GM12878 (cell line): ENCODE data around the gene LRCH3. TPM values are rescaled to one million over a fixed set of nuclear protein-coding genes. Genes with fewer than 3 reads are reported as not detected.

ENCODE experiments used
- BACH1 ChIP-seq: fragments of 450-650 bp; IDR thresholded peaks from 2 replicates; pipeline ENCODE4 v1.6.1; 2017; ENCODE audit warnings: mild to moderate bottlenecking, borderline replicate concordance
- BCL3 ChIP-seq: IDR thresholded peaks from 2 replicates; pipeline ENCODE4 v1.6.1; 2011; ENCODE audit warnings: borderline replicate concordance, low read depth, mild to moderate bottlenecking, moderate library complexity, low read length; ENCODE audit not compliant: insufficient read depth, poor library complexity, severe bottlenecking
- JUND ChIP-seq: IDR thresholded peaks from 2 replicates; pipeline ENCODE4 v1.6.1; 2012; ENCODE audit warnings: low read depth, mild to moderate bottlenecking, low read length, improper control_type of control experiment, moderate library complexity
- KAT2A ChIP-seq: conservative IDR thresholded peaks from 2 replicates; pipeline ENCODE4 v1.6.1; 2011; ENCODE audit warnings: low read depth, low read length; ENCODE audit not compliant: control insufficient read depth
- MYB ChIP-seq: fragments of 150-350 bp; IDR thresholded peaks from 2 replicates; pipeline ENCODE4 v1.6.1; 2014; ENCODE audit warnings: mild to moderate bottlenecking, low read depth, low read length, borderline replicate concordance
- MYC ChIP-seq: IDR thresholded peaks from 2 replicates; pipeline ENCODE4 v1.6.1; 2011; ENCODE audit warnings: mild to moderate bottlenecking, low read length, moderate library complexity, inconsistent platforms; ENCODE audit not compliant: insufficient read depth, insufficient replicate concordance, insufficient read length, severe bottlenecking
- NFYB ChIP-seq: IDR thresholded peaks from 2 replicates; pipeline ENCODE4 v1.6.1; 2011; ENCODE audit warnings: low read depth, mild to moderate bottlenecking, low read length, improper control_type of control experiment, moderate library complexity; ENCODE audit not compliant: insufficient read depth
- PAX5 ChIP-seq: IDR thresholded peaks from 2 replicates; pipeline ENCODE4 v1.6.1; 2011; ENCODE audit warnings: low read depth, low read length, borderline replicate concordance
- PKNOX1 ChIP-seq: fragments of 450-650 bp; IDR thresholded peaks from 2 replicates; pipeline ENCODE4 v1.6.1; 2016; ENCODE audit warnings: mild to moderate bottlenecking
- POLR2AphosphoS5 ChIP-seq: IDR thresholded peaks from 2 replicates; pipeline ENCODE4 v1.6.1; 2011; ENCODE audit warnings: mild to moderate bottlenecking, low read length, inconsistent platforms
- RUNX3 ChIP-seq: IDR thresholded peaks from 2 replicates; pipeline ENCODE4 v1.6.1; 2012; ENCODE audit warnings: low read length, inconsistent platforms
- SIX5 ChIP-seq: IDR thresholded peaks from 2 replicates; pipeline ENCODE4 v1.6.1; 2011; ENCODE audit warnings: mild to moderate bottlenecking, low read depth, low read length, moderate library complexity; ENCODE audit not compliant: severe bottlenecking
- SMARCA5 ChIP-seq: fragments of 450-650 bp; IDR thresholded peaks from 2 replicates; pipeline ENCODE4 v1.6.1; 2017; ENCODE audit warnings: mild to moderate bottlenecking
- STAT1 ChIP-seq: fragments of 450-650 bp; conservative IDR thresholded peaks from 2 replicates; pipeline ENCODE4 v1.6.1; 2014; ENCODE audit warnings: antibody characterized with exemption, mild to moderate bottlenecking
- STAT3 ChIP-seq: IDR thresholded peaks from 2 replicates; pipeline ENCODE4 v1.6.1; 2011; ENCODE audit warnings: low read depth, low read length, improper control_type of control experiment
- SUZ12 ChIP-seq: fragments of 200-600 bp; sonication (generic); IDR thresholded peaks from one replicate; pipeline ENCODE4 v1.6.1; 2018; ENCODE audit warnings: antibody characterized with exemption, mild to moderate bottlenecking; ENCODE audit not compliant: unreplicated experiment
- TARDBP ChIP-seq: IDR thresholded peaks from 2 replicates; pipeline ENCODE4 v1.6.1; 2016; ENCODE audit warnings: borderline replicate concordance
- TCF3 ChIP-seq: IDR thresholded peaks from 2 replicates; pipeline ENCODE4 v1.6.1; 2012; ENCODE audit warnings: low read depth, mild to moderate bottlenecking, low read length, borderline replicate concordance; ENCODE audit not compliant: insufficient read depth
- USF1 ChIP-seq: IDR thresholded peaks from 2 replicates; pipeline ENCODE4 v1.6.1; 2011; ENCODE audit warnings: borderline replicate concordance, low read depth, mild to moderate bottlenecking, moderate library complexity, mixed read lengths, low read length; ENCODE audit not compliant: insufficient read depth; ENCODE audit errors: extremely low read length
- ZNF622 ChIP-seq: fragments of 450-650 bp; IDR thresholded peaks from 2 replicates; pipeline ENCODE4 v1.6.1; 2017; ENCODE audit warnings: mild to moderate bottlenecking, inconsistent platforms
- polyA plus RNA-seq, 11 experiments: library from polyadenylated mRNA; depleted of rRNA in 4 of 11; unstranded in 6 of 11; stranded (reverse) in 5 of 11; fragments of >200 nt; fragmentation: Nextera tagmentation in 4 of 11; fragmentation: Illumina TruSeq in 1 of 11; extraction: Ambion mirVana in 4 of 11; extraction: Trizol in 1 of 11; gene quantifications; 1 replicate in 1 of 11; 2 replicates in 10 of 11; pipeline versions ENCODE4 v1.2.1 to v1.2.3, GENCODE V29; 2011 to 2016; ENCODE audit warnings: inconsistent platforms in 2 of 11, missing spikeins in 2 of 11, low read depth in 1 of 11
- total RNA-seq, 4 experiments: library from RNA; depleted of rRNA in 3 of 4; stranded (reverse); fragments of >200 nt in 3 of 4; fragmentation: Illumina TruSeq in 1 of 4; extraction: Trizol in 1 of 4; gene quantifications; 2 replicates each; pipeline versions ENCODE4 v1.2.1 to v1.2.3, GENCODE V29; 2013 to 2021
- TF ChIP-seq, protein P1 (sequence below): fragments of 450-650 bp; formaldehyde crosslinking; IDR thresholded peaks from 2 replicates; pipeline ENCODE4 v1.5.0; 2022; ENCODE audit warnings: mild to moderate bottlenecking, missing genetic modification characterization
- TF ChIP-seq, protein P2 (sequence below): IDR thresholded peaks from 2 replicates; pipeline ENCODE4 v1.6.1; 2012; ENCODE audit warnings: low read depth, low read length, improper control_type of control experiment

LRCH3 gene
- total and polyA plus RNA-seq, 10 of the 15 experiments (the other 5 are each of a cell fraction or from before 2014, with no cell fraction given), result 3.9 to 136 (median 40.6) TPM

DNA sequence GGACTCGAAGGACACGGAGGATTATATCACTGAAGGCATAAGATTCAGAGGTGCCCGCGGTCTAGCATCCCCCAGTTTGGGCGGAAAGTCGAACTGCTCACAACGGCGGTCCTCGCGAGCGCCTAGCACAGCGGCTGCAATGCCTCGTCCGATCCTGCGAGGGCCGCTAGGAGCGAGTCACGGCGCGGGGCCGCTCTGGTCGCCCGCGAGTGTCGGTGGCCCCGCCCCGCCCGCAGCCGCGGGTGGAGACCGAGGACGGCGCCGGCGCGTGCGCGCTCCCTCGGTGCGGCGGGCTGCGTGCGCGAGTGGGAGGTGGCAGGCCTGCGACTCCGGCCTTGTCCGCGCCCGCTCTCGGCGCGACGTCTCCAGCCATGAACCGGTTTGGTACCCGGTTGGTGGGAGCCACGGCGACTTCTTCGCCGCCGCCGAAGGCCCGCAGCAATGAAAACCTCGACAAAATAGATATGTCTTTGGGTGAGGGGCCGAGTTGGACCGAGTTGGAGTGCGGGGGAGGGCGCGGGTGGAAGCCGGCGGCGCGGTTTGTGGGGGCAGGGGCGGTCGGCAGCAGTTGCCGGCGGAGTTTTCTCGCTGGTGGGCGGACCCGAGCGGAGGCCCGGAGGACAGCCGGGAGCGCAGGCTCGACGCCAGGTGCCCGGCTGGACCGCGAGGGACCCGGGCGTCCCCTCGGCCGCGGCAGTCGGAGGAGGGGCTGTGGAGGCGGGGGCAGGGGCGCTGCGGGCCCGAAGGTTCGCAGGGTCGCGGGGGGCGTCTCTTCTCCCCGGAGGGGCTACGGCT, 41.3 kb upstream of the LRCH3 start, which contains the start of gene FYTTD1 (continued):
- TF ChIP-seq ZNF622, result no peak
- no peak for TF ChIP-seq TARDBP
- TF ChIP-seq BACH1, result peak; percentile 98
- no peak for TF ChIP-seq KAT2A
- TF ChIP-seq, protein P1, sequence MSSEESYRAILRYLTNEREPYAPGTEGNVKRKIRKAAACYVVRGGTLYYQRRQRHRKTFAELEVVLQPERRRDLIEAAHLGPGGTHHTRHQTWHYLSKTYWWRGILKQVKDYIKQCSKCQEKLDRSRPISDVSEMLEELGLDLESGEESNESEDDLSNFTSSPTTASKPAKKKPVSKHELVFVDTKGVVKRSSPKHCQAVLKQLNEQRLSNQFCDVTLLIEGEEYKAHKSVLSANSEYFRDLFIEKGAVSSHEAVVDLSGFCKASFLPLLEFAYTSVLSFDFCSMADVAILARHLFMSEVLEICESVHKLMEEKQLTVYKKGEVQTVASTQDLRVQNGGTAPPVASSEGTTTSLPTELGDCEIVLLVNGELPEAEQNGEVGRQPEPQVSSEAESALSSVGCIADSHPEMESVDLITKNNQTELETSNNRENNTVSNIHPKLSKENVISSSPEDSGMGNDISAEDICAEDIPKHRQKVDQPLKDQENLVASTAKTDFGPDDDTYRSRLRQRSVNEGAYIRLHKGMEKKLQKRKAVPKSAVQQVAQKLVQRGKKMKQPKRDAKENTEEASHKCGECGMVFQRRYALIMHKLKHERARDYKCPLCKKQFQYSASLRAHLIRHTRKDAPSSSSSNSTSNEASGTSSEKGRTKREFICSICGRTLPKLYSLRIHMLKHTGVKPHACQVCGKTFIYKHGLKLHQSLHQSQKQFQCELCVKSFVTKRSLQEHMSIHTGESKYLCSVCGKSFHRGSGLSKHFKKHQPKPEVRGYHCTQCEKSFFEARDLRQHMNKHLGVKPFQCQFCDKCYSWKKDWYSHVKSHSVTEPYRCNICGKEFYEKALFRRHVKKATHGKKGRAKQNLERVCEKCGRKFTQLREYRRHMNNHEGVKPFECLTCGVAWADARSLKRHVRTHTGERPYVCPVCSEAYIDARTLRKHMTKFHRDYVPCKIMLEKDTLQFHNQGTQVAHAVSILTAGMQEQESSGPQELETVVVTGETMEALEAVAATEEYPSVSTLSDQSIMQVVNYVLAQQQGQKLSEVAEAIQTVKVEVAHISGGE (CRISPR knock-in tag), result no peak
- TF ChIP-seq MYC, result peak; percentile 8
- no peak for TF ChIP-seq NFYB
- no peak for TF ChIP-seq USF1
- peak; percentile 14; the same call in 1 of the 2 replicates for TF ChIP-seq RUNX3
- TF ChIP-seq PAX5, result no peak
- TF ChIP-seq, protein P2, sequence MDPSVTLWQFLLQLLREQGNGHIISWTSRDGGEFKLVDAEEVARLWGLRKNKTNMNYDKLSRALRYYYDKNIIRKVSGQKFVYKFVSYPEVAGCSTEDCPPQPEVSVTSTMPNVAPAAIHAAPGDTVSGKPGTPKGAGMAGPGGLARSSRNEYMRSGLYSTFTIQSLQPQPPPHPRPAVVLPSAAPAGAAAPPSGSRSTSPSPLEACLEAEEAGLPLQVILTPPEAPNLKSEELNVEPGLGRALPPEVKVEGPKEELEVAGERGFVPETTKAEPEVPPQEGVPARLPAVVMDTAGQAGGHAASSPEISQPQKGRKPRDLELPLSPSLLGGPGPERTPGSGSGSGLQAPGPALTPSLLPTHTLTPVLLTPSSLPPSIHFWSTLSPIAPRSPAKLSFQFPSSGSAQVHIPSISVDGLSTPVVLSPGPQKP, result no peak; the same call in 1 of the 2 replicates
- TF ChIP-seq STAT3, result no peak
- peak; percentile 93 for TF ChIP-seq SMARCA5
- TF ChIP-seq POLR2AphosphoS5, result no peak
- TF ChIP-seq SUZ12, result no peak
- no peak for TF ChIP-seq SIX5
- TF ChIP-seq STAT1, result peak; percentile 89; the same call in 1 of the 2 replicates
- TF ChIP-seq JUND, result no peak
- TF ChIP-seq BCL3, result no peak
- TF ChIP-seq PKNOX1, result no peak
- TF ChIP-seq TCF3, result no peak
- no peak for TF ChIP-seq MYB
